Stimulated activated CD8-positive, alpha-beta memory T cell treated with anti-CD3 and anti-CD28 coated beads, Interleukin-4, amount 100 ng/mL, for 24 hours (primary cell): ENCODE results near the gene ATG7.
"Not testable (repeated sequence)": the region's sequence is repeated elsewhere in the genome, so short reads cannot be mapped to it uniquely, and the experiment has no call there.

Experiments used
- DNase-seq: peaks from one replicate; pipeline ENCODE4 v3.0.0-alpha.2; 2020; ENCODE audit warnings: low read depth

The ATG7 gene

DNA sequence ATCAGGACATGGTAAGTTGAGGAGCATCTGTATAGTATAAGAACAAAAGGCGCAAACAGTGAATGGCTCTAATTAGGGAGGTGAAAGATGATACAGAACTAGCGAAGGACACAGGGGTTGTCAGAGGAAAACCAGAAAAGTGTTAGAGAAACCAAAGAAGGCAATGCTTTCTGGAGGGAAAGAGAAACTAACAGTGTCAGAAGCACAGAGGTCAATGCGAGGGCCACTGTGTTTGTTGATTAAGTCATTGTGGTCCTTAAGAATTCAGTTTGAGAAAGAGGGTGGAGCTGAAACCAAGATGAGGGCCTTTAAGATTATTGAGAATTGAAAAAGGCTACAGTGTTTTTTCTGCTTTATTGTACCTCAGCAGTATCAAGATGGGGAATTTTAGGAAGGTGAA lies 28.8 kb downstream of the ATG7 start:
- DNase-seq = no peak

DNA sequence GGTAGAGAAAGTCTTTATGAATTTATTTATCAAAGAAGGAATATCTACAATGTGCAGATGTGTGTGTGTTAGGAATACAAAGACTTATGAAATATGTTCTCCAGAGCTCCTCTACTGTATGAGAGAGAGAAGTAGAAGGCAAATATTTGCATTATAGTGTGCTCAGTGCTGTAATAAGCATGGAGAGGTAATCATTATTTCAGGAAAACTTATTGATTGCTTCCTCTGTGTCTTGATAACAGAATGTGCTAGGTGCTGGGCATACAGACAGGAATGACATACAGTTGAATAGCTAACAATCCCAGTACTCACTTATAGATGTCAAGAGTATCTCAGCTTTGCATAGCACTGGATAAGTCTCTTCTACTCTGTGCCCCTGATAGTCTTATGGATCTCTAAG lies 30.2 kb downstream of the ATG7 start:
- DNase-seq = no peak

DNA sequence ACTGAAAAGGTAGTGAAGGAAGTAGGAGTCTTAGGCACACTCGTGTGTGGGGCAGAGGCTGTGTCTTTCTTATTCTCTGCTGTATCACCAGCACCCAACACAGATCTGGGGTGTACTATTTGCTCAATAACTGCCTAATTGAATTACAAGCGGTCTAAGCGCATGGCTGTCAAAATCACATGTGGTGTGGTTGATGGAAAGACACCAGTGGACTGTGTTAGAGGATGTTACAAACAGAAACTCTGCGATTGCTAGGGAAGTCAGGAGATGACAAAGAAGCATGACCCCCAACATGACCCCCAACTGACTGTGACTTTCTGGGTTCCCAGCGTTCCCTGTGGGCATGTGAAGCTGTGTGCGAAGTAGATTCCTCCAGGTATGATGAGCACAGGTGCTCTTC lies 32.0 kb downstream of the ATG7 start:
- DNase-seq = no peak

DNA sequence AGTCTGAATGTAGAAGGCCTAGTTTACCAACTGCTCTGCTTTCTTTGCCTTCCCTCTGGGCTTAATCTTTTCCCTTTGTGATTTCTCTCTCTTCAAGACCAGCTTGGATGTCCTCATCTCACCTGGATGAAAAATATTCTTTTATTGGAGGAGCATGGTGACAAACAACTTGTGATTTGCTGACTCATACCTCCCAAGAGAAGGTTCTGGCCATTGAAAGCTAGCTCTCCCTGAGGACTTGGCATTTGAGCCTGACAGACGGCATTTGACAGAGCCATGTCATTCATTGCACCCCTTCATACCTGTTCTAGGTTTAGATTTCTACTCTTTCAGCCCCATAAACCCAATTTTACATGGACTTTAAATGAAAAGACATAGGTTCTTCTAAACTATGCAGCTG lies 33.3 kb downstream of the ATG7 start:
- DNase-seq = no peak

DNA sequence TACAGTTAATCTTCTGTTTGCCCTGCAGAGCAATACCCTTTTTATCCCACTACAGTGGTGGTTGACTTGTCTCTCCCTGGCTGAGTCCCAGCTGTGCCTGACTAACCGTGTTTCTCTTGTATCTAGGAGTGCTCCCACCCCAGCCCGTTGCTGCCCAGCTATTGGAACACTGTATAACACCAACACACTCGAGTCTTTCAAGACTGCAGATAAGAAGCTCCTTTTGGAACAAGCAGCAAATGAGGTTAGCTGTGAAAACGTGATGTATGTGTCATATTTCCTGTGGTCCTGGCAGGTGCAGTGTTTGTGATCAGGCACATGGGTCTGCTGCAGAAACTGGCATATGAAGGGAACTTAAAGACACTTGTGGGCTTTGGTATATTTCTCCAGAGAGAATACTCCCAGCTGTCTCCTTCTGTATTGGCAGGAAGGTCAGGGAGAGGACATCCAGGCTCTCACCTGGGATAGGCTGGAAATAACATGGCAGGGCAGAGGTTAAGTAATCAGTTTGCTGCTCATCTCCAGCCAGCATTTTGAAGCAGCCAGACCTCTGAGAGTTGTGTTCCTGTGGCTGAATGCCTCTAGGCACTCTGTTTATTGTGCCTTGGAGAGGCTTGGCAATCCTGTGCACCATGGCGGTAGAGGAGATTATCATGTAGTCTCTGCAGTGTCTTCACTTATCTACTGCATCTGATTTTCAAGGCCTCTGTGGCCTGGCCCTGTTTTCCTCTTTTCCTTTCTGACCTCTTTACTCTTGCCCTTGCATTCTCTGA lies 34.8 kb downstream of the ATG7 start:
- DNase-seq = peak; percentile 17

DNA sequence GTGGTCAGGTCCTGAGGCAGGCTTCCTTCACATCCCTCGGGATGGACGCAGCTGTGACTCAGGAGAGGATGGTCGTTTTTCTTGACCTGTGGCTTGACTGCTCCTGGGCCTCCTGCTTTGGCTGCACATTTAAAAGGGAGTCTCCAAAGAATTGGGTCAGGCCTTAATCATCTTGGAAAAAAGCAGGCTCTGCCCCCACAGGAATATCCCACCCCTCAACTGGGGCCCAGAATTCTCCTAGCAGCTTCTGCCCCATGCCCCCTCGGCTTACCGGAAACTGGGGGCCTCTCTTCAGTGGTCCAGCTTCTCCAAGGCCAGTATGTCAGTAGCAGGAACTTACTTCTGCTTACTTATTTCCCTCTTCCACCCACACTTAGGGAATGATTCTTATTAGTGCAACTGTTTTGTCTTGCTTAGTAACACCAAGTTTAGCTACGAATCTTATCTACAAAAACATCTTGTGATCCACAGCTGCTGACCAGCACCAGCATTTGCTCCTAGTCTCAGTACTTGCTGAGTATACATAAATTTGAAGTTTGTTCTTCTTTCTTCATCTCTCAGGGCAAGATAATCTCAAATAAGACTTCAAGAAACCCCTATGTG lies 35.7 kb downstream of the ATG7 start:
- no peak for DNase-seq

DNA sequence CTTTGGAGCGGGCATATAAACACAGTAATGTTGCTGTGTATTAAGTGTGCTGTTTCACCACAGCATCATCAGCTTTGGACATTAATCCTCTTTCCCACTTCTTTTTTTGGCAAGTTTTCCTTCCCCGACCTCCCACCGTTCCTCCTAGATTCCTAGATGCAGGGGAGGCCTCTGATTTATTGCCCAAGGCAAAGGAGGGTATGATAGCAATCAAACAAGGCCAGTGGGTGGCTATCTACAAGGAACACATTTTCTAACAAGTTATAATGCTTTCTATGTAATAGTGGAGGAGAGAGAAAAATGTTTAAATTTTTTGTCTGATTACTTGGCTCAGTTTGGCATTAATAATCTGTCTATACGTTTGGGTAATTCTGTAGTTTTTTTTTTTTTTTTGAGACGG lies 38.1 kb downstream of the ATG7 start:
- no peak for DNase-seq

DNA sequence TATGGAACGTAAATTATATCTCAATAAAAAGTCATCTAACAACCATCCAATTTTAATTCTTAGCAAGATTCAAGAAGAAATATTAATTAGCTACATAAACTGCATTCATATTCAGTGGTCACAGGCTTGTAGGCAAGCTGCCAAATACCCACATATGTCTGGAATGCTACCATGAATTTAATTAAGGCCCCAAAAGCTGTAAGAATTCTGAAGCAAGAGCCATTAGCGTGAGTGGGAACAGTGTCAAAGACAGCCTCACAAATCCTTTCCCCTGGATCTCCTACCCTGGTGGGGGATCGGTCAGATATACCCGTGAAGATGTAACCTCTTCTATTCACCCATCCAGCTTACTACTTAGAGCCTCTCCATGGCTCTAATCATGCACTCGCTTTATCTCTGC lies 40.0 kb downstream of the ATG7 start:
- DNase-seq = no peak

DNA sequence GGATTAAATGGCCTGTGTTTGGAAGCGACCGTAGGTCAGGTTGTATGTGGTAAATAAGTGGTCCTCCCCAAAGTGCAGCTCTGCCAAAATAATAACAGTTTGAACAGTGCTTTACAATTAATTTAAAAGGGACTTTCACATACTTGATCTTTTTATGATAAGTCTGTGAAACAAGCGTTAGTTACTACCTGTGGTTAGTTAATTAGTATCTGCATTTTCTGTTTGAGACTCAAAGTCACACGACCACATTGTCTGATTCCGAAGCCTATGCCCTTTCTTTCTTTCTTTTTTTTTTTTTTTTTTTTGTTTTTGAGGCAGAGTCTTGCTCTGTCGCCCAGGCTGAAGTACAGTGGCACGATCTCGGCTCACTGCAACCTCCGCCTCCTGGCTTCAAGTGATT lies 45.1 kb downstream of the ATG7 start:
- DNase-seq = no peak

DNA sequence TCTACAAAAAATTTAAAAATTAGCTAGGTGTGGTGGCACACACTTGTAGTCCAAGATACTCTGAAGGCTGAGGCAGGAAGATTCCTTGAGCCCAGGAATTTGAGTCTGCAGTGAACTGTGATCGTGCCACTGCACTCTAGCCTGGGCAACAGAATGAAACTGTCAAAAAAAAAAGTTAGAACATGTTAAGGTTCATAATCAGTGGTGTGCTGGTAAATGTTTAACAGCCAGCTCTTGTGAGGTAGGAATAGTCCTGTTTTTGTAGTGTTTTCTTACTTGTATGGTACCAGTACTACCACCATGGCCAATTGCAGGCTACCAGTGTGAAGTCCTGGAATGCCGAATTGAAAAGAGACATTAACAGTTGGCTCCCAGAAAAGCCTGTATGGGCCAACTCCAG lies 50.7 kb downstream of the ATG7 start:
- no peak for DNase-seq

DNA sequence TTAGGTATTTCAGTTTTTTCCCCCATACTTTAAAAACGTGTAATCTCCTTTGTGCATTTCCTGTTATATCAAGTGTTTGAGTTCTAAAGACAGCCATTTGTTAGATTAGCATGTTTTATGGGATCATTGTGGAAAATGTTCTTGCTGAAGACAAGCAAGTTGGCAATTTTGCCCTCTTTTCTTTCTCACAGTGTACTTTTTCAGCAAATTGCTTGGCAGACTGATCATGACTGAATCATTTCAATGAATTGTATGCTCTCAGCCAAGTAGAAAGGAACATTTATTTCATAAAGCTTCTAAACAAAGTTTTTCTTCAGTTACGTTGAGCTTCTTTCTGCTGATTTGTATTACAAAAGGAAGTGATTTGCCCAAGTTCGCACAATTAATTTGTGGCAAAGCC lies 51.6 kb downstream of the ATG7 start:
- DNase-seq = no peak

DNA sequence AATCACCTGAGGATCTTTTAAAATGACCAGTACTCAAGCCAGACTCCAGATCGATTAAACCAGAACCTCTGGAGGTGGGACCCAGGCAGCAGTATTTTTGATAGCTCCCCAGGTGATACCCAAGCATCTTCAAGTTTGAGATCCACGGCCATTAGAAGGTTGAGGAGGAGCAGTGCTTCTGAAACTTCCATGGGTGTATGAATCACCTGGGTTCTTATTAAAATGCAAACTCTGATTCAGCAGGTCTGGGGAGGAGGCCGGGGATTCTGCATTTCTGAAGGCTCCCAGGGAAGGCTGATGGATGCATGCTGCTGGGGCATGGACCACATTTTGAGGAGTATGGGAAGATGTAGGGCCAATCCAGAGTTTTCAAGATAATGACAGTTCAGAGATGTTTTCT lies 55.4 kb downstream of the ATG7 start:
- DNase-seq = no peak

DNA sequence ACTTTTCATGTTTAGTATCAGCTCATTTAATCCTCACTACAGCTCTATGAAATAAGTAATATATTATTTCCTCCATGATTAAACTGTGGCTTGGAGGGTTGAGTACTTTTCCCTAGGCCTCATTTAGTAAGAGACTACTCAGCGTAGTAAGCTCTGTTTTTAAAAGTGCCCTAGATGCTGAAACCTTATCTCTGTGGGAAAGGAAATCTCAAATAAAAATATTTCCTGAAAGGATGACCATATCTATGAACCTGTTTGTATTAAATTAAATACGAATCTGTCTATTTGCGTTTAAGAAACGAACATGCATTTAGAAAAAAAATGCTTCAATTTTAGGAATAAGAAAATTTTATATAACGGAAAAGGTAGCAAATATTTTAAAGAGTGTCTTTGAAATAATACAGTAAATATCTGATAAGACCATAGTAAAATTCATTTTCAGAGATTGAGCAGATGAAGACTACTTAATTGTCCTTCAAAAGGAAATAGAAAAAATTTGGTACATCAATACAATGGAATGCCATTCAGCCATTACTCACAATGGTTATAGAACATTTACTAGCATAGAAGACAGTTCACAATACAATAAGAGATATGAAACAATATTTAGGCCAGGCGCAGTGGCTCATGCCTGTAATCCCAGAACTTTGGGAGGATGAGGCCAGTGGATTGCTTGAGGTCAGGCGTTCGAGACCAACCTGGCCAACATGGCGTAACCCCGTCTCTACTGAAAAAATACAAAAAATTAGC lies 56.2 kb downstream of the ATG7 start:
- no peak for DNase-seq

DNA sequence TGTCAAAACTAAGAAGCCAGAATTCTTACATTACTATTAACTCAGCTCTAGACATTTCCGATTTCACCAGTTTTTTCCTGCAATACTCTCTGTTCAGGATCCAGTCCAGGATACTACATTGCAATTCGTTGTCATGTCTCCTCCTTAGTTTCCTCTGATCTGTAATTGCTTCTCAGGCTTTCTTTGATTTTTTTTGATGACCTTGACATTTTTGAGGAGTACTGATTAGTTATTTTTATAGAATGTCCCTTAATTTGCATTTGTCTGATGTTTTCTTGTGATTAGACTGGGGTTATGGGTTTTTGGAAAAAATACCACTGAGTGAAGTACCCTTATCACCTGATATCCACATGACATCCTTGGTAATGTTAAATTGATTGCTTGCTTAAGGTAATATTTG lies 57.6 kb downstream of the ATG7 start:
- no peak for DNase-seq

DNA sequence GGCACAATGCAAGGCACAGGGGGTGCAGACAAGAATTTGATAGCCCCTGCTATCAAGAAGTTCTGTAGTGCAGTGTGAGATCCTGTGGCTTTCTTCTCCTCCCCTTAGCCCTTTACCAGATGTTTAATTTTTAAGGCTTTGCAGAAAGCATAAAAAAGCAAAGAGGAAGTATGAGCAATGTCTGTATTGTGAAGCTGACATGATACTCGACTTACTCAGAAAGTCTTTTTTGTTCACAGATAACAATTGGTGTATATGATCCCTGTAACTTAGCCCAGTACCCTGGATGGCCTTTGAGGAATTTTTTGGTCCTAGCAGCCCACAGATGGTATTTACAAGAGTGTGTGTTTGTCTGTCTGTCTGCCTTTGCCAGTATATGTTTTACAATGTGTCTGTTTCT lies 58.9 kb downstream of the ATG7 start:
- no peak for DNase-seq

DNA sequence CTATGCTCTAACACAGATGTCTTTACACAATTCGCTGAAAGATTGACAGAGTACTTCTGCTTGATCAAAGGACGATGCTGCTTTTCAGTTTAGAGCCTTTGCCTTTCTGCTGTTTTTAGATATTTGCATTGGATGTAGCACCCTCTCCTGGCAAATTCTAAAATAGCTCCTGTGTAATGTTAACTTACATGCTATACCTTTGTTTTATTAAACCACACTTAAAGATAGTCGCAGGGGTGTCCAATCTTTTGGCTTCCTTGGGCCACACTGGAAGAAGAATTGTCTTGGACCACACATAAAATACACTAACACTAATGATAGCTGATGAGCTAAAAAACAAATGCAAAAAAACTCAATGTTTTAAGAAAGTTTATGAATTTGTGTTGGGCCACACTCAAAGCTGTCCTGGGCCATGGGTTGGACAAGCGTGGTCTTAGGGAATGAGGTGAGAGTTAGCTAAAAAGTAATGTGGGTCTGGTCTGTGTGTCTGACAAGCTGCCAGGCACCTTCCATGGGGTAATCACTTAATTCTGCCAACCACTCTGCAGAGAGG lies 62.9 kb downstream of the ATG7 start:
- no peak for DNase-seq

DNA sequence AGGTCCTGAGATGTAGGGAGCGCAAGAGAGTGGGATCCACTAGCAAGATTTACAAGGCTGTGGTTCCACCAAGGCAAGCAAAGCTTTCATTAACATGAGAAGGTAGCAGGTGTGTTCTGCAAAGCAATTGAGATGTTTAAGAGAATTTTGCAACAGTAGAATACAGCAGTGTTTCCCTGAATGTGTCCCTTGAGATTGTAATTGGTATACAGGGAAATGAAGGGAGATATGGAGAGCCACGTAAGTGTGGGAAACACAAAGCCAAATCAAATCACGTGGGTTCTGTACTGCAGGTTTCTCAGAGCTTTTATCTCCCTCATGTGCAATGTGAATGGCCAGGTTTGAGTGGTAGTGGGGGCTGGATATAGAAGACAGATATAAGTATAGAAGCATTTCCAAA lies 67.3 kb downstream of the ATG7 start:
- no peak for DNase-seq

DNA sequence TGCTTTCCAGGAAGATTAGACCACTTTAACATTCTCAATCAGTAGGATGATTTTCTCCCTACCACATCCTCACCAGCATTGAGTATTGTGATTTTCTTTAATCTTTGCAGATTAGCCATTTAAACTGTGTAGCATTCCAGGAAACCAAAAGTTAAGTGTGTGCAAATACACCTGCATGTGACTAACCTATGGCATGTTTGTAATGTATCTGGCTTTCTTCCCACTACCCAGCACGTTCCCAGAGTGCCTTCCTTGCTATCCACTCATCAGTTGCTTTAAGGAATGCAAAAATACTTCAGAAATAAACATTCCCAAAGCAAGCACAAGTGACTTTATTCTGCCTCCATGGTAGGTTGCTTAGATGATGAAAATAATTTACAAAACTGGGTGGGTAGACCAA lies 74.2 kb downstream of the ATG7 start:
- DNase-seq = no peak

DNA sequence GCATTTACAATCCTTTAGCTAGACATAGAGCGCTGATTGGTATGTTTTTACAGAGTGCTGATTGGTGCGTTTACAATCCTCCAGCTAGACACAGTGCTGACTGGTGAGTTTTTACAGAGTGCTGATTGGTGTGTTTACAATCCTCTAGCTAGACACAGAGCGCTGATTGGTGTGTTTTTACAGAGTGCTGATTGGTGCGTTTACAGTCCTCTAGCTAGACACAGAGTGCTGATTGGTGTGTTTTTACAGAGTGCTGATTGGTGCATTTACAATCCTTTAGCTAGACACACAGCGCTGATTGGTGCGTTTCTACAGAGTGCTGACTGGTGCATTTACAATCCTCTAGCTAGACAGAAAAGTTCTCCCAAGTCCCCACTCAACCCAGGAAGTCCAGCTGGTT lies 76.7 kb downstream of the ATG7 start:
- not testable (repeated sequence) for DNase-seq

DNA sequence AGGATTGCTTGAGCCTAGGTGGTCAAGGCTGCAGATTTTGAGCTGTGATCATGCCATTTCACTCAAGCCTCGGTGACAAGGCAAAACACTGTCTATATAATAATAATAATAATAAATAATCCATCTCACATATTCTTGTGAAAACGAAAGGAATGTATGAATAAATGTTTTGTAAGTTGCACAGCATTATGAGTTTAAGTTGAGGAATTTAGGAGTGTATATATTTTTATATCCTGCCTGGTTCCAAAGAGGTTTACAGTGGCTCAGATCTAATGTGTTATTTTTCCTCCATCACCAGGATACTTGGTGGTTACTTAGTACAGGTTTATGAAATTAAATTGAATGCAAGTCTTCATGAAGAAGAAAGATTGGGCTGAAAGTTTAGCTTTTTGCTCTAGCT lies 77.2 kb downstream of the ATG7 start:
- no peak for DNase-seq

DNA sequence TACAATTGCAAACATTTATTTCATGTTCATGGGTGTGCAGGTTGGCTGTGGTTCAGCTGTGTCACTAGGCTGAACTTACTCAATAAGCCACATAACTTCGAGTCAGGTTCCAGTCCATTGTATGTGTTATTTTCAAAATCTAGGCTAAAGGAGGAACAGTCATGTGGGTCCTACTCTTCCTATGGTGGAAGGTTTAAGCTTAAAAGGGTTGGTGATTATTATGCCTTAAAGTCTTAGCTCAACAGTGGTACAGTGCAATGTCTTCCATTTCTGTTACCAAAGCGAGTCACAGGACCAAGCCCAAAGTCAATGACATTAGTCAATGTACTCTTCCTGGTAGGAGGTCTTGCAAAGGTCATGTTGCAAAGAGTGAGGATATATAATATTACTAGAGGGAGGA lies 78.2 kb downstream of the ATG7 start:
- DNase-seq = no peak

DNA sequence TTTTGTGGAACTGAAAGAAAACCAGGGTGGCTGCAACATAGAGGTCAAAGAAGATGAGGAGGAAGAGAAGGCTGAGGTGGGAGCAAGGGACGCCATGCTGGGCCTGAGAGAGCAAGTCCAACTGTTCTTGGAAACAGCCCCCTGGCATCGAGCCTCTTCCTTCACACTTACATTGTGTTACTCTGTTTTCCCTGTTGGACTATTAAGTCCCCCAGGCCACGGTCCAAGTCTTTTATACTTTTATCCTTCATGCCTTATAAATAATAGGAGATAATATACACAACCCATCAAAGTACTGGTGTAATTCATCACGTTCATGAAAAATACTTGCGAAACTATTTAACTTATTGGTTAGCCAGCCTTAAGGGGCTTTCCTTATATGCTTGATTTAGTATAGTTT lies 79.3 kb downstream of the ATG7 start:
- DNase-seq = no peak

DNA sequence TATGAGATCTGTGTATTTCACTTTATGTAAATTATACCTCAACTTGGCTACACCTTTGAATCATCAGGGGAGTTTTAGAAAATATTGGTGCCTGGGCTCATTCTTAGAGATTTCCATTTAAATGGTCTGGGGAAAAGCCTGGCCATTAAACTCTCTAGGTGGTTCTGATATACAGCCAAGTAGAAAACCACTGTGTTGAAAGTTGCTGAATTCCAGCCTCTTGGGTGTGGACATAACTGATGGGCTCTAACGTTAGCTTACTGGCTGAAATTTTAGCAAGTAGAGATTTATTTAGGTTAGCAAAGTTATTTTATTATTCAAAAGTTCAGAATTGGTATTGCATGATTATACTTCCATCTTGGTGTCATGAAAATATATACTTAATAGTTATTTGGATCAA lies 84.1 kb downstream of the ATG7 start:
- DNase-seq = no peak
